HepG2 (cell line): Measurements from ENCODE around the gene BMF.

Experiments
- ESRRA ChIP-seq: sonication (generic); formaldehyde crosslinking; IDR thresholded peaks from 2 replicates; pipeline ENCODE4 v1.5.1; 2020; ENCODE audit warnings: mild to moderate bottlenecking, low read depth, missing genetic modification reagents
- FIP1L1 ChIP-seq: fragments of 200-400 bp; formaldehyde crosslinking; IDR thresholded peaks from 2 replicates; pipeline ENCODE4 v1.6.1; 2018; ENCODE audit warnings: low read depth, mild to moderate bottlenecking, low read length, moderate library complexity, borderline replicate concordance; ENCODE audit not compliant: insufficient read depth
- FOXA1 ChIP-seq, 2 experiments: fragments of 450-650 bp in 1 of 2; sonication (generic) in 1 of 2; formaldehyde crosslinking in 1 of 2; IDR thresholded peaks; 2 replicates each; pipeline versions ENCODE4 v1.4.0 to v1.6.1; 2016 to 2020; ENCODE audit warnings: missing genetic modification reagents in 1 of 2
- HOXA3 ChIP-seq: sonication (generic); formaldehyde crosslinking; IDR thresholded peaks from 2 replicates; pipeline ENCODE4 v1.5.0; 2020; ENCODE audit warnings: missing genetic modification reagents
- MYNN ChIP-seq: sonication (generic); formaldehyde crosslinking; IDR thresholded peaks from 2 replicates; pipeline ENCODE4 v1.4.0; 2020; ENCODE audit warnings: mild to moderate bottlenecking, low read depth, missing genetic modification reagents
- NFIC ChIP-seq: IDR thresholded peaks from 2 replicates; pipeline ENCODE4 v1.6.1; 2012; ENCODE audit warnings: mild to moderate bottlenecking, low read length, inconsistent platforms
- RELA ChIP-seq: sonication (generic); formaldehyde crosslinking; IDR thresholded peaks from 2 replicates; pipeline ENCODE4 v1.4.0; 2020; ENCODE audit warnings: missing genetic modification reagents
- SKI ChIP-seq: fragments of 450-650 bp; IDR thresholded peaks from one replicate; pipeline ENCODE4 v1.6.1; 2018; ENCODE audit warnings: mild to moderate bottlenecking; ENCODE audit not compliant: partially characterized antibody
- TCF7L2 ChIP-seq: IDR thresholded peaks from 2 replicates; pipeline ENCODE4 v1.6.1; 2011; ENCODE audit warnings: mild to moderate bottlenecking, low read depth, low read length, moderate library complexity
- ZNF510 ChIP-seq: sonication (generic); formaldehyde crosslinking; IDR thresholded peaks from 2 replicates; pipeline ENCODE4 v1.4.0; 2020; ENCODE audit warnings: low read depth, mild to moderate bottlenecking, missing genetic modification reagents
- TF ChIP-seq, protein P1 (sequence below): IDR thresholded peaks from 2 replicates; pipeline ENCODE4 v1.6.1; 2012; ENCODE audit warnings: inconsistent platforms
- TF ChIP-seq, protein P2 (sequence below): sonication (generic); formaldehyde crosslinking; IDR thresholded peaks from 2 replicates; pipeline ENCODE4 v1.5.0; 2020; ENCODE audit warnings: mild to moderate bottlenecking, low read depth, missing genetic modification reagents, borderline replicate concordance
- TF ChIP-seq, protein P3 (sequence below): sonication (generic); formaldehyde crosslinking; IDR thresholded peaks from 2 replicates; pipeline ENCODE4 v1.5.0; 2020; ENCODE audit warnings: mild to moderate bottlenecking, missing genetic modification reagents, moderate library complexity

DNA sequence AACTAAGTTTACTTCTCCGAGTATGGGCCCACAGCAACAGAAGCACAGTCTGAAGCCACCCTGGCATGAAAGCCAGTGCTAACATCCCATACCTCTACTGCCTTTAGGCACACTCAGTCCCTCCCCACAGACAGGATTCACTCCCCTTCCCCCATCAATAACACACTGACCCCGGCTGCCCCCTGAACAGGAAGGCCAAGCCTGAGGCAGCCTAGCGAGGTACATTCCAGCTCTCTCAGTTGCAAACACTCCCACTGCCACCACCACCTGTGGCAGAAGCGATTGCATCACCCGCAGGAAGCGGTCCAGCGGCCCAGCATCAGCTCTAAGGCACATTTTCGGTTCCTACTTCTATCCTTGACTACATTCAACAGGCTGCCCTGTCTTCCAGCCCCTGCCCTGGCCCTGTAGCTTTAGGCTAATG lies 7.0 kb upstream of the BMF start:
- TF ChIP-seq, protein P1, sequence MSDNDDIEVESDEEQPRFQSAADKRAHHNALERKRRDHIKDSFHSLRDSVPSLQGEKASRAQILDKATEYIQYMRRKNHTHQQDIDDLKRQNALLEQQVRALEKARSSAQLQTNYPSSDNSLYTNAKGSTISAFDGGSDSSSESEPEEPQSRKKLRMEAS: 0 out of 2 replicates have a peak, but pooled peaks have one; percentile 42
- TF ChIP-seq, protein P2, sequence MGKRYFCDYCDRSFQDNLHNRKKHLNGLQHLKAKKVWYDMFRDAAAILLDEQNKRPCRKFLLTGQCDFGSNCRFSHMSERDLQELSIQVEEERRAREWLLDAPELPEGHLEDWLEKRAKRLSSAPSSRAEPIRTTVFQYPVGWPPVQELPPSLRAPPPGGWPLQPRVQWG (CRISPR knock-in tag): no peak
- TF ChIP-seq RELA (CRISPR knock-in tag) (no peak), FIP1L1 (no peak), MYNN (CRISPR knock-in tag) (no peak), NFIC (no peak), ESRRA (CRISPR knock-in tag) (no peak), FOXA1 (IDR thresholded peaks at IDR 0.05) (no peak), FOXA1 (CRISPR knock-in tag; IDR thresholded peaks at IDR 0.05) (peak; percentile 6; the same call in 1 of the 2 replicates), TCF7L2 (no peak), ZNF510 (no peak), HOXA3 (CRISPR knock-in tag) (no peak; the same call in 1 of the 2 replicates), SKI (no peak)
- TF ChIP-seq, protein P3, sequence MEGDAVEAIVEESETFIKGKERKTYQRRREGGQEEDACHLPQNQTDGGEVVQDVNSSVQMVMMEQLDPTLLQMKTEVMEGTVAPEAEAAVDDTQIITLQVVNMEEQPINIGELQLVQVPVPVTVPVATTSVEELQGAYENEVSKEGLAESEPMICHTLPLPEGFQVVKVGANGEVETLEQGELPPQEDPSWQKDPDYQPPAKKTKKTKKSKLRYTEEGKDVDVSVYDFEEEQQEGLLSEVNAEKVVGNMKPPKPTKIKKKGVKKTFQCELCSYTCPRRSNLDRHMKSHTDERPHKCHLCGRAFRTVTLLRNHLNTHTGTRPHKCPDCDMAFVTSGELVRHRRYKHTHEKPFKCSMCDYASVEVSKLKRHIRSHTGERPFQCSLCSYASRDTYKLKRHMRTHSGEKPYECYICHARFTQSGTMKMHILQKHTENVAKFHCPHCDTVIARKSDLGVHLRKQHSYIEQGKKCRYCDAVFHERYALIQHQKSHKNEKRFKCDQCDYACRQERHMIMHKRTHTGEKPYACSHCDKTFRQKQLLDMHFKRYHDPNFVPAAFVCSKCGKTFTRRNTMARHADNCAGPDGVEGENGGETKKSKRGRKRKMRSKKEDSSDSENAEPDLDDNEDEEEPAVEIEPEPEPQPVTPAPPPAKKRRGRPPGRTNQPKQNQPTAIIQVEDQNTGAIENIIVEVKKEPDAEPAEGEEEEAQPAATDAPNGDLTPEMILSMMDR (CRISPR knock-in tag): peak; percentile 16; the same call in 1 of the 2 replicates
